ENCODE measurements around the gene TTC6.
"Not testable (repeated sequence)": the region's sequence is repeated elsewhere in the genome, so short reads cannot be mapped to it uniquely, and the experiment has no call there.

The TTC6 gene

GRCh38 chr14:37594971-37595808 is at the start of gene TTC6, which contains the start of gene FOXA1:
TTC6 (plus strand) TSS chr14:37595629; CDS start chr14:37622065, 26,436 bp downstream.
FOXA1 (minus strand) TSS chr14:37595249; CDS start chr14:37594972, 277 bp downstream.
- DNase-seq (ENCODE audit: low read depth in 2 of 2), result no peak

- no peak for DNase-seq (ENCODE audit: low read depth in 2 of 2)
These were observed 48.6 kb upstream of the TTC6 start for GRCh38 chr14:37546621-37547447.

GRCh38 chr14:37550511-37550910 is 44.9 kb upstream of the TTC6 start:
- DNase-seq (ENCODE audit: low read depth in 2 of 2), result no peak

- DNase-seq (ENCODE audit: low read depth in 2 of 2), result no peak
These were observed 44.3 kb upstream of the TTC6 start for GRCh38 chr14:37551119-37551518.

GRCh38 chr14:37553935-37554550 is 41.4 kb upstream of the TTC6 start:
- no peak for DNase-seq (ENCODE audit: low read depth in 2 of 2)

GRCh38 chr14:37555596-37555995 is 39.8 kb upstream of the TTC6 start:
- not testable (repeated sequence) for DNase-seq (ENCODE audit: low read depth in 2 of 2)

- no peak for DNase-seq (ENCODE audit: low read depth in 2 of 2)
These were observed 36.7 kb upstream of the TTC6 start for GRCh38 chr14:37558740-37559139.

GRCh38 chr14:37559386-37559785 is 36.0 kb upstream of the TTC6 start:
- no peak for DNase-seq (ENCODE audit: low read depth in 2 of 2)

GRCh38 chr14:37563189-37563588 is 32.2 kb upstream of the TTC6 start:
- DNase-seq (ENCODE audit: low read depth in 2 of 2), result no peak

- DNase-seq (ENCODE audit: low read depth in 2 of 2), result no peak
These were observed 29.9 kb upstream of the TTC6 start for GRCh38 chr14:37565550-37565949.

GRCh38 chr14:37566811-37567371 is 28.5 kb upstream of the TTC6 start:
- no peak for DNase-seq (ENCODE audit: low read depth in 2 of 2)

- DNase-seq (ENCODE audit: low read depth in 2 of 2), result no peak
These were observed 25.7 kb upstream of the TTC6 start for GRCh38 chr14:37569729-37570128.

GRCh38 chr14:37571391-37571790 is 24.0 kb upstream of the TTC6 start:
- DNase-seq (ENCODE audit: low read depth in 2 of 2), result no peak

- no peak for DNase-seq (ENCODE audit: low read depth in 2 of 2)
These were observed 22.1 kb upstream of the TTC6 start for GRCh38 chr14:37573356-37573755.

GRCh38 chr14:37579274-37579673 is 16.2 kb upstream of the TTC6 start:
- DNase-seq (ENCODE audit: low read depth in 2 of 2), result no peak

- no peak for DNase-seq (ENCODE audit: low read depth in 2 of 2)
These were observed 15.3 kb upstream of the TTC6 start for GRCh38 chr14:37580146-37580545.

GRCh38 chr14:37583358-37584210 is 11.8 kb upstream of the TTC6 start:
- no peak for DNase-seq (ENCODE audit: low read depth in 2 of 2)

GRCh38 chr14:37584211-37585100 is 11.0 kb upstream of the TTC6 start:
- DNase-seq (ENCODE audit: low read depth in 2 of 2), result no peak

- DNase-seq (ENCODE audit: low read depth in 2 of 2), result no peak
These were observed 10.3 kb upstream of the TTC6 start for GRCh38 chr14:37585101-37585511.
